ENCODE results near the gene NR3C1. TPM values are rescaled to one million over a fixed set of nuclear protein-coding genes. Genes with fewer than 3 reads are reported as not detected.

The NR3C1 gene
- total RNA-seq, 1 experiment from 2014 or later = not detected

GRCh38 chr5:143398451-143399237, 4.8 kb downstream of the NR3C1 start:
- DNase-seq (ENCODE audit: low spot score) = no peak

GRCh38 chr5:143398053-143398355, 5.5 kb downstream of the NR3C1 start:
- DNase-seq (ENCODE audit: low spot score) = no peak

- no peak for DNase-seq (ENCODE audit: low spot score)
Measured at GRCh38 chr5:143397302-143398052, 6.0 kb downstream of the NR3C1 start.

GRCh38 chr5:143396353-143396940, 7.0 kb downstream of the NR3C1 start:
- DNase-seq (ENCODE audit: low spot score) = no peak

GRCh38 chr5:143395638-143396352, 7.7 kb downstream of the NR3C1 start:
- no peak for DNase-seq (ENCODE audit: low spot score)

GRCh38 chr5:143393524-143393923, 10.0 kb downstream of the NR3C1 start:
- DNase-seq (ENCODE audit: low spot score) = no peak

GRCh38 chr5:143390941-143391340, 12.5 kb downstream of the NR3C1 start:
- DNase-seq (ENCODE audit: low spot score) = no peak

- no peak for DNase-seq (ENCODE audit: low spot score)
Measured at GRCh38 chr5:143390258-143390657, 13.2 kb downstream of the NR3C1 start.

GRCh38 chr5:143386725-143387124, 16.8 kb downstream of the NR3C1 start:
- no peak for DNase-seq (ENCODE audit: low spot score)

- DNase-seq (ENCODE audit: low spot score) = no peak
Measured at GRCh38 chr5:143384865-143385657, 18.4 kb downstream of the NR3C1 start.

GRCh38 chr5:143383988-143384387, 19.5 kb downstream of the NR3C1 start:
- no peak for DNase-seq (ENCODE audit: low spot score)

GRCh38 chr5:143379606-143380005, 23.9 kb downstream of the NR3C1 start:
- DNase-seq (ENCODE audit: low spot score) = no peak

GRCh38 chr5:143376911-143377813, 26.3 kb downstream of the NR3C1 start:
- DNase-seq (ENCODE audit: low spot score) = no peak

- DNase-seq (ENCODE audit: low spot score) = no peak
Measured at GRCh38 chr5:143376195-143376779, 27.2 kb downstream of the NR3C1 start.

GRCh38 chr5:143374496-143375217, 28.8 kb downstream of the NR3C1 start:
- DNase-seq (ENCODE audit: low spot score) = no peak

- no peak for DNase-seq (ENCODE audit: low spot score)
Measured at GRCh38 chr5:143373076-143373475, 30.4 kb downstream of the NR3C1 start.

- DNase-seq (ENCODE audit: low spot score) = no peak
Measured at GRCh38 chr5:143372187-143372829, 31.2 kb downstream of the NR3C1 start.

GRCh38 chr5:143370440-143370839, 33.0 kb downstream of the NR3C1 start:
- DNase-seq (ENCODE audit: low spot score) = no peak

- no peak for DNase-seq (ENCODE audit: low spot score)
Measured at GRCh38 chr5:143364061-143364460, 39.4 kb downstream of the NR3C1 start.
